GM21447 (cell line): ENCODE results near the gene DYNC2H1.
"Not testable (repeated sequence)": the region's sequence is repeated elsewhere in the genome, so short reads cannot be mapped to it uniquely, and the experiment has no call there.

Experiments
- ATAC-seq: cut with Tn5 transposase; IDR thresholded peaks from one replicate; pipeline ENCODE4 v1.9.1; 2021; ENCODE audit not compliant: unreplicated experiment

Gene DYNC2H1

GRCh38 chr11:103367650-103368049 is 258.4 kb downstream of the DYNC2H1 start:
- ATAC-seq, result no peak

GRCh38 chr11:103368145-103368544 is 258.9 kb downstream of the DYNC2H1 start:
- no peak for ATAC-seq

GRCh38 chr11:103370076-103370475 is 260.9 kb downstream of the DYNC2H1 start:
- no peak for ATAC-seq

- ATAC-seq, result no peak
These were observed 263.7 kb downstream of the DYNC2H1 start for GRCh38 chr11:103372906-103373305.

- ATAC-seq, result not testable (repeated sequence)
These were observed 265.0 kb downstream of the DYNC2H1 start for GRCh38 chr11:103374227-103374626.

GRCh38 chr11:103378931-103379330 is 269.7 kb downstream of the DYNC2H1 start:
- ATAC-seq, result no peak

GRCh38 chr11:103380031-103380430 is 270.8 kb downstream of the DYNC2H1 start:
- no peak for ATAC-seq

GRCh38 chr11:103384652-103385051 is 275.4 kb downstream of the DYNC2H1 start:
- ATAC-seq, result no peak

GRCh38 chr11:103395612-103396011 is 286.4 kb downstream of the DYNC2H1 start:
- no peak for ATAC-seq

- no peak for ATAC-seq
These were observed 287.0 kb downstream of the DYNC2H1 start for GRCh38 chr11:103396237-103396636.

GRCh38 chr11:103397369-103397768 is 288.1 kb downstream of the DYNC2H1 start:
- ATAC-seq, result no peak

- ATAC-seq, result no peak
These were observed 289.6 kb downstream of the DYNC2H1 start for GRCh38 chr11:103398829-103399228.

- ATAC-seq, result no peak
These were observed 297.1 kb downstream of the DYNC2H1 start for GRCh38 chr11:103406357-103406756.

- ATAC-seq, result no peak
These were observed 298.4 kb downstream of the DYNC2H1 start for GRCh38 chr11:103407641-103408040.

GRCh38 chr11:103413266-103413888 is 304.2 kb downstream of the DYNC2H1 start:
- ATAC-seq, result no peak

- ATAC-seq, result no peak
These were observed 308.8 kb downstream of the DYNC2H1 start for GRCh38 chr11:103418014-103418413.

- ATAC-seq, result no peak
These were observed 311.4 kb downstream of the DYNC2H1 start for GRCh38 chr11:103420593-103420992.

GRCh38 chr11:103433386-103434072 is 324.3 kb downstream of the DYNC2H1 start:
- no peak for ATAC-seq

- ATAC-seq, result no peak
These were observed 324.8 kb downstream of the DYNC2H1 start for GRCh38 chr11:103434073-103434411.

- no peak for ATAC-seq
These were observed 327.0 kb downstream of the DYNC2H1 start for GRCh38 chr11:103436131-103436770.

- no peak for ATAC-seq
These were observed 331.8 kb downstream of the DYNC2H1 start for GRCh38 chr11:103441021-103441420.

- ATAC-seq, result no peak
These were observed 339.7 kb downstream of the DYNC2H1 start for GRCh38 chr11:103448966-103449365.
